H1 (cell line): ENCODE measurements around the gene ME3. TPM values are rescaled to one million over a fixed set of nuclear protein-coding genes. Genes with fewer than 3 reads are reported as not detected.

Experiments
- CTCF ChIA-PET: fragments of 300-600 bp; sonication (Branson Sonifier 250); formaldehyde crosslinking; loops from one replicate; lab custom pipeline; 2021; ENCODE audit not compliant: partially characterized antibody; lab: Charles Lee
- POLR2A ChIA-PET: fragments of 300-600 bp; sonication (Branson Sonifier 250); formaldehyde crosslinking; loops from one replicate; lab custom pipeline; 2021; ENCODE audit warnings: inconsistent platforms; ENCODE audit not compliant: partially characterized antibody; lab: Charles Lee
- DNase-seq, 2 experiments: peaks; one replicate each; pipeline versions ENCODE4 v3.0.0 to v3.0.0-alpha.2; 2010 to 2022; ENCODE audit warnings: low spot score in 2 of 2, low read depth in 1 of 2, mixed read lengths in 1 of 2
- FAIRE-seq: peaks from 2 replicates; lab custom pipeline; 2011; peaks lifted over from hg19 to GRCh38; lab: Jason Lieb, UNC
- H2AFZ ChIP-seq: 2 replicates; pipeline ENCODE4 v1.8.1; 2012; ENCODE audit warnings: low read length, inconsistent platforms
- H2AK5ac ChIP-seq: 2 replicates; pipeline ENCODE4 v1.6.1; 2013; ENCODE audit warnings: low read depth, low read length
- H2BK120ac ChIP-seq: replicated peaks from 2 replicates; pipeline ENCODE3; 2013; ENCODE audit warnings: low read depth, low read length, inconsistent platforms
- H2BK12ac ChIP-seq: 2 replicates; pipeline ENCODE4 v1.6.1; 2013; ENCODE audit warnings: low read depth, low read length
- H2BK15ac ChIP-seq: 2 replicates; pipeline ENCODE4 v1.6.1; 2013; ENCODE audit warnings: low read length
- H2BK20ac ChIP-seq: 2 replicates; pipeline ENCODE4 v1.6.1; 2013; ENCODE audit warnings: low read length
- H2BK5ac ChIP-seq: 2 replicates; pipeline ENCODE4 v1.6.1; 2013; ENCODE audit warnings: low read depth, low read length
- H3K14ac ChIP-seq: 2 replicates; pipeline ENCODE4 v1.6.1; 2013; ENCODE audit warnings: inconsistent platforms; ENCODE audit not compliant: insufficient read length
- H3K18ac ChIP-seq: 2 replicates; pipeline ENCODE4 v1.6.1; 2013; ENCODE audit warnings: low read length; ENCODE audit errors: extremely low read depth
- H3K23ac ChIP-seq: 2 replicates; pipeline ENCODE4 v1.6.1; 2013; ENCODE audit warnings: inconsistent platforms; ENCODE audit not compliant: insufficient read length
- H3K23me2 ChIP-seq: 2 replicates; pipeline ENCODE4 v1.6.1; 2013; ENCODE audit warnings: low read depth, low read length
- H3K27ac ChIP-seq: 2 replicates; pipeline ENCODE4 v1.6.1; 2011; ENCODE audit warnings: low read depth, low read length, inconsistent platforms
- H3K27me3 ChIP-seq, 4 experiments: replicated peaks in 1 of 4; 1 replicate in 1 of 4; 2 replicates in 3 of 4; pipeline versions ENCODE4 v1.6.1 to v1.8.1; 2011 to 2013; ENCODE audit warnings: low read length in 3 of 4, mild to moderate bottlenecking in 3 of 4, inconsistent platforms in 2 of 4, mixed read lengths in 2 of 4, moderate library complexity in 1 of 4; ENCODE audit not compliant: control insufficient read depth in 3 of 4, insufficient read depth in 3 of 4; ENCODE audit errors: extremely low read depth in 1 of 4
- H3K36me3 ChIP-seq, 4 experiments: 2 replicates each; pipeline versions ENCODE4 v1.6.1 to v1.8.1; 2011 to 2013; ENCODE audit warnings: mild to moderate bottlenecking in 4 of 4, low read length in 3 of 4, moderate library complexity in 2 of 4, control low read depth in 1 of 4, inconsistent platforms in 1 of 4; ENCODE audit not compliant: insufficient read depth in 4 of 4, control insufficient read depth in 2 of 4
- H3K4ac ChIP-seq: replicated peaks from 2 replicates; pipeline ENCODE3; 2013; ENCODE audit warnings: low read length, low read depth, mixed read lengths, inconsistent platforms; ENCODE audit not compliant: insufficient read length
- H3K4me1 ChIP-seq, 4 experiments: replicated peaks in 1 of 4; 1 replicate in 1 of 4; 2 replicates in 3 of 4; pipeline versions ENCODE4 v1.6.1 to v1.8.1; 2011 to 2013; ENCODE audit warnings: low read length in 3 of 4, inconsistent platforms in 2 of 4, mixed read lengths in 1 of 4; ENCODE audit not compliant: insufficient read depth in 4 of 4, control insufficient read depth in 3 of 4
- H3K4me2 ChIP-seq, 2 experiments: 2 replicates each; pipeline versions ENCODE4 v1.6.1 to v1.8.1; 2011 to 2013; ENCODE audit warnings: low read depth in 2 of 2, low read length in 2 of 2, control low read depth in 1 of 2, inconsistent platforms in 1 of 2, mild to moderate bottlenecking in 1 of 2; ENCODE audit not compliant: insufficient read depth in 1 of 2
- H3K4me3 ChIP-seq, 4 experiments: fragments of 200-600, 300-600 bp in 1 of 4; sonication (generic), shearing (Covaris generic), sonication (Bioruptor Twin) in 1 of 4; 2 replicates each; pipeline versions ENCODE4 v1.5.1 to v1.8.1; 2011 to 2016; ENCODE audit warnings: low read length in 4 of 4, low read depth in 3 of 4, control low read depth in 2 of 4, inconsistent platforms in 2 of 4, mild to moderate bottlenecking in 2 of 4, mixed read lengths in 1 of 4, moderate library complexity in 1 of 4; ENCODE audit not compliant: insufficient read depth in 2 of 4; ENCODE audit errors: extremely low read depth in 1 of 4
- H3K56ac ChIP-seq: replicated peaks from 2 replicates; pipeline ENCODE3; 2013; ENCODE audit warnings: low read depth, mild to moderate bottlenecking, mixed read lengths, low read length, inconsistent platforms; ENCODE audit not compliant: insufficient read length
- H3K79me1 ChIP-seq: 2 replicates; pipeline ENCODE4 v1.6.1; 2013; ENCODE audit warnings: low read depth, low read length, control low read depth
- H3K79me2 ChIP-seq, 2 experiments: 2 replicates each; pipeline versions ENCODE4 v1.6.1 to v1.8.1; 2012 to 2013; ENCODE audit warnings: low read length in 2 of 2, mild to moderate bottlenecking in 2 of 2, inconsistent platforms in 1 of 2; ENCODE audit not compliant: insufficient read depth in 2 of 2, control insufficient read depth in 1 of 2
- H3K9ac ChIP-seq, 4 experiments: replicated peaks in 1 of 4; 1 replicate in 1 of 4; 2 replicates in 3 of 4; pipeline versions ENCODE4 v1.6.1 to v1.8.1; 2011 to 2013; ENCODE audit warnings: low read depth in 3 of 4, low read length in 3 of 4, control low read depth in 2 of 4, mild to moderate bottlenecking in 2 of 4, moderate library complexity in 2 of 4, inconsistent platforms in 1 of 4; ENCODE audit errors: extremely low read depth in 1 of 4
- H3K9me3 ChIP-seq, 2 experiments: 2 replicates each; pipeline versions ENCODE4 v1.6.1 to v1.8.1; 2012 to 2013; ENCODE audit warnings: mild to moderate bottlenecking in 2 of 2, moderate library complexity in 2 of 2, control low read depth in 1 of 2, inconsistent platforms in 1 of 2, low read depth in 1 of 2, low read length in 1 of 2, mixed read lengths in 1 of 2; ENCODE audit not compliant: insufficient read depth in 2 of 2
- H4K20me1 ChIP-seq, 2 experiments: replicated peaks in 1 of 2; 2 replicates each; pipeline versions ENCODE3 to v1.8.1; 2011 to 2013; ENCODE audit warnings: inconsistent platforms in 2 of 2, low read length in 2 of 2, mild to moderate bottlenecking in 1 of 2; ENCODE audit not compliant: insufficient read depth in 2 of 2, control insufficient read depth in 1 of 2
- H4K5ac ChIP-seq: 2 replicates; pipeline ENCODE4 v1.6.1; 2013; ENCODE audit warnings: low read length, low read depth, mixed read lengths, inconsistent platforms; ENCODE audit not compliant: insufficient read length
- H4K8ac ChIP-seq: 2 replicates; pipeline ENCODE4 v1.8.0; 2013; ENCODE audit warnings: mild to moderate bottlenecking, moderate library complexity, low read length, inconsistent platforms; ENCODE audit not compliant: insufficient read depth; ENCODE audit errors: extremely low read depth
- H4K91ac ChIP-seq: replicated peaks from 2 replicates; pipeline ENCODE3; 2013; ENCODE audit warnings: low read length, mixed read lengths, inconsistent platforms; ENCODE audit not compliant: insufficient read length
- whole genome bisulfite sequencing, 2 experiments: shearing (Covaris generic) in 1 of 2; methylation state at CpG; one replicate each; pipeline versions ENCODE4 v1.1.6 to v1.1.7; 2013 to 2015; ENCODE audit warnings: low lambda C conversion rate in 2 of 2, mixed read lengths in 2 of 2, inconsistent platforms in 1 of 2, low coverage in 1 of 2, missing lambda C conversion rate in 1 of 2; ENCODE audit not compliant: insufficient replicate concordance in 2 of 2, insufficient coverage in 1 of 2, insufficient read length in 1 of 2; ENCODE audit errors: extremely low coverage in 1 of 2, missing lambda C conversion rate in 1 of 2; 5-methylcytosine and 5-hydroxymethylcytosine counted together
- polyA plus RNA-seq, 7 experiments: library from polyadenylated mRNA; depleted of rRNA in 3 of 7; stranded (reverse) in 5 of 7; unstranded in 2 of 7; fragments of >200 nt in 5 of 7; fragments of 200-250 nt in 2 of 7; gene quantifications; 1 replicate in 5 of 7; 2 replicates in 1 of 7; 4 replicates in 1 of 7; pipeline versions ENCODE4 v1.2.1 to v1.2.3, GENCODE V29; 2011 to 2013; ENCODE audit warnings: missing spikeins in 2 of 7, mixed read lengths in 2 of 7
- total RNA-seq: library from RNA; stranded (reverse); fragmentation: NEBNext Ultra II Directional; extraction: Animal tissue kit (Norgen Biotek cat#: 25700); gene quantifications from 2 replicates; pipeline ENCODE4 v1.2.1, GENCODE V29; 2021

ME3 gene
- total and polyA plus RNA-seq, 2 of the 8 experiments (the other 6 are each of a cell fraction or from before 2014, with no cell fraction given): 1.5 to 2.8 TPM

DNA sequence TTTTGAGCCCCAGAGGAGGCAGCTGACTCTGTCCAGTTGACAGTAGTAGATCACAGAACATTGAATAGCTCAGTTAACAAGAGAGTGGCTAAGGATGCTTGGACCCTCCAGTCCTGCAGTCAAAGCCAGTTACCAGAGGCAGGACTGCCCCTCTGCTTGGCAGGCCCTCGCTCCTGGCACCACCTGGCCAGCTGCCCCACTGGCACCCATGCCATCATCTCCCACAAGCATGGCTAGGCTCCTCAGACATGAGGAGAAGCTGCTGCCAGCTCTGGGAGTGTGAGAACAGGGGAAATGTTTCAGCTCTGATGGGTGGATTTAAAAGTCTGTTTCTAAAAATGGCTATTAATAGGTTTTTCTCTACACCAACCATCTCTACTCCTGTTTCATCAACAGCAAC, 13.9 kb downstream of the ME3 start:
- H3K14ac ChIP-seq: no peak overlapping the region
- no peak overlapping the region for H2BK12ac ChIP-seq
- no peaks in the 10 kb centered on the region for H3K27me3 ChIP-seq
- no peaks in the 10 kb centered on the region for H3K23me2 ChIP-seq
- WGBS, 2 experiments: 80% methylated on average over 1 of the region's 1 CpG; no CpG with 5 or more reads in 1 of the 2 experiments
- no peak overlapping the region for H2BK120ac ChIP-seq
- FAIRE-seq: no peak
- no peaks in the 10 kb centered on the region for H4K20me1 ChIP-seq
- no peaks in the 10 kb centered on the region for H3K79me2 ChIP-seq
- H2BK20ac ChIP-seq: no peak overlapping the region
- no peaks in the 10 kb centered on the region for H3K4me1 ChIP-seq
- no peak for DNase-seq
- no peak overlapping the region for H3K9ac ChIP-seq
- no peak overlapping the region for H2BK5ac ChIP-seq
- H3K23ac ChIP-seq: no peak overlapping the region
- CTCF ChIA-PET: interaction anchor here (0.6 to 1.9 kb wide), 6 partner anchors 17 to 373 kb away, joined by 3 to 5 read pairs (median 4); no protein-coding TSS in a partner anchor
- no peaks in the 10 kb centered on the region for H3K9me3 ChIP-seq
- H3K36me3 ChIP-seq: no peaks in the 10 kb centered on the region
- H3K79me1 ChIP-seq: no peaks in the 10 kb centered on the region
- H3K4me3 ChIP-seq: no peak overlapping the region
- no peak overlapping the region for H2BK15ac ChIP-seq
- no peak overlapping the region for H3K56ac ChIP-seq
- no peak overlapping the region for H2AFZ ChIP-seq
- no peak overlapping the region for H4K5ac ChIP-seq
- no peak overlapping the region for H3K4me2 ChIP-seq
- no peak overlapping the region for H3K27ac ChIP-seq
- no peak overlapping the region for H4K91ac ChIP-seq
- no peak overlapping the region for H2AK5ac ChIP-seq
- no peak overlapping the region for H3K4ac ChIP-seq
- H3K18ac ChIP-seq: no peak overlapping the region
- POLR2A ChIA-PET: no interaction called here
- no peak overlapping the region for H4K8ac ChIP-seq
